Fibroblast of pulmonary artery (primary cell): ENCODE results near the gene OTX1.
"Not testable (repeated sequence)": the region's sequence is repeated elsewhere in the genome, so short reads cannot be mapped to it uniquely, and the experiment has no call there.

Experiments
- DNase-seq: peaks from one replicate; pipeline ENCODE4 v3.0.0-alpha.2; 2010; ENCODE audit warnings: low read depth
- H3K4me3 ChIP-seq: replicated peaks from 2 replicates; pipeline ENCODE4 v1.5.1; 2011; ENCODE audit warnings: low read depth, mild to moderate bottlenecking, control low read depth, low read length, moderate library complexity
- TF ChIP-seq, protein P1 (sequence below): IDR thresholded peaks from 2 replicates; pipeline ENCODE4 v1.5.1; 2011; ENCODE audit warnings: mild to moderate bottlenecking, control low read depth, low read length, inconsistent platforms; ENCODE audit errors: missing control alignments

The OTX1 gene

DNA sequence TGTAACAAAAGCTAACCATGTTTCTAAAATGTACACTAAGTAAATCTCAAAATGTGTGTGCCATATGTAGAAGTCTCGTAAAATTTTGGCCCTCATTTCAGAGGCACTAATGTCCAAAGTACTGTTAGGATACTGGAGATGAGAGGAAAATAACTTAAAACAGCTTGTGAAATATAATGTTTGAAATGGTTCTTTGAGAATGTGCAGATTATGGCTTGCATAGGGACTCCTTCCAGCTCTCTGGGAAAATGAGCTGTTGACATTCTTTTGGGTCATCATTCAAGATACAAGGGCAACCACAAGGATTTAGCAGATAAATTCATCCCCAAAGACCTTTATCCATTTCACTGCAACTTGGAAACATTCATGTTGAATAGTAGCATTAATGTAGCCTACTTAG, 38.1 kb upstream of the OTX1 start:
- TF ChIP-seq, protein P1, sequence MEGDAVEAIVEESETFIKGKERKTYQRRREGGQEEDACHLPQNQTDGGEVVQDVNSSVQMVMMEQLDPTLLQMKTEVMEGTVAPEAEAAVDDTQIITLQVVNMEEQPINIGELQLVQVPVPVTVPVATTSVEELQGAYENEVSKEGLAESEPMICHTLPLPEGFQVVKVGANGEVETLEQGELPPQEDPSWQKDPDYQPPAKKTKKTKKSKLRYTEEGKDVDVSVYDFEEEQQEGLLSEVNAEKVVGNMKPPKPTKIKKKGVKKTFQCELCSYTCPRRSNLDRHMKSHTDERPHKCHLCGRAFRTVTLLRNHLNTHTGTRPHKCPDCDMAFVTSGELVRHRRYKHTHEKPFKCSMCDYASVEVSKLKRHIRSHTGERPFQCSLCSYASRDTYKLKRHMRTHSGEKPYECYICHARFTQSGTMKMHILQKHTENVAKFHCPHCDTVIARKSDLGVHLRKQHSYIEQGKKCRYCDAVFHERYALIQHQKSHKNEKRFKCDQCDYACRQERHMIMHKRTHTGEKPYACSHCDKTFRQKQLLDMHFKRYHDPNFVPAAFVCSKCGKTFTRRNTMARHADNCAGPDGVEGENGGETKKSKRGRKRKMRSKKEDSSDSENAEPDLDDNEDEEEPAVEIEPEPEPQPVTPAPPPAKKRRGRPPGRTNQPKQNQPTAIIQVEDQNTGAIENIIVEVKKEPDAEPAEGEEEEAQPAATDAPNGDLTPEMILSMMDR, result no peak
- H3K4me3 ChIP-seq, result no peak overlapping the region
- no peak for DNase-seq

DNA sequence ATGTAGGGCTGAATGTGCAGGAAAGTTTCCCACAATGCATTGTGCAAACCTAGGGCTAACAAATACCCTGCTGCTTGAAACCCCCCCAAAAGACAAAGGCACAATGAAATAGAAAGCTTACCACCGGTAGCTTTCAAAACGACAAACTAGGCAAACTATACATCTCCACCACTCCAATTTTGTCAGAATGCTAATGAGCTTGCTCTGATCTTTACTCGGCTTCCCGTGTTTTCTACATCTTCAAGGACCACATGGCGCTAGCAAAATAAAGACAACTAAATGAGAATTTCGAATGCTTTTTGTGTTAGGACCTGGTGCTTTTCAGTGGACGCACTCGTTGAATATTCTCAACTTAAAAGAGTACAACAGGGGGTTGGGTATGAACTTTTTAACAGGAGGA, 37.2 kb upstream of the OTX1 start:
- TF ChIP-seq, protein P1, result no peak

DNA sequence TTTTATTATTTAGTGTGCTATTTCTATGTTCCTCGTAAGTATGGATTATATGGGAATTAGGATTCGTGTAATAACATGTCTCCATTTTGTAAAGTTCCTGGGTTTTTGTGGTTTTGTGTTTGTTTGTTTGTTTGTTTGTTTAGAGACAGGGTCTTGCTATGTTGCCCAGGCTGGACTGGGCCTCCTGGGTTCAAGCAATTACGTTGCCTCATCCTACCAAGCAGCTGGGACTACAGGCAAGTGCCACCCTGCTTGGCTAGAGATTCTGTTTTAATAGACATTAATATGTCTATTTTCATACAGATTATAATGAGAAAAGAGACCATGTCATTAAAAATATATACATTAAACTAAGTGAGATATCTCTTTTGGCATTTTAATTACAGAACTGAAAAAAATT, 35.2 kb upstream of the OTX1 start:
- DNase-seq, result no peak
- no peak overlapping the region for H3K4me3 ChIP-seq
- TF ChIP-seq, protein P1, result no peak

More for the DNA sequence above, 37.2 kb upstream of the OTX1 start:
- H3K4me3 ChIP-seq, result no peak overlapping the region
- DNase-seq, result no peak

DNA sequence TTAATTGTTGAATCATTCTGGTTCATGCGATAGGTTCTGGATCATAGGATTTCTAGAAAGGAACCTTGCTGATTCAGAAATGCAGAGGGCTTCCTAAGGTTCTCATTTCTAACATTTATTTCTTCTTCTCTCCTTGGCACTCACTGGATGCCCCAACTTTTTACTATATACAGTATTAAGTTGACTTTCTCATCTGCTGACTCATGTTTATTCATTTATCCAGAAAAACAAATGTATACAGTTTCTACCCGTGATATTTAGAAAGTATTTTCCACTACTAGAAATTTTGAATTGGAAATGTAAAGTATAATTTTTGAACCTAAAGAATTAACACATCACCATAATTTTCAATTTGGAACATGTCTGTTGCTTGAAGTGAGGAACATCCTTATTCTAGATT, 32.2 kb upstream of the OTX1 start:
- TF ChIP-seq, protein P1, result no peak
- H3K4me3 ChIP-seq, result no peak overlapping the region
- DNase-seq, result no peak

DNA sequence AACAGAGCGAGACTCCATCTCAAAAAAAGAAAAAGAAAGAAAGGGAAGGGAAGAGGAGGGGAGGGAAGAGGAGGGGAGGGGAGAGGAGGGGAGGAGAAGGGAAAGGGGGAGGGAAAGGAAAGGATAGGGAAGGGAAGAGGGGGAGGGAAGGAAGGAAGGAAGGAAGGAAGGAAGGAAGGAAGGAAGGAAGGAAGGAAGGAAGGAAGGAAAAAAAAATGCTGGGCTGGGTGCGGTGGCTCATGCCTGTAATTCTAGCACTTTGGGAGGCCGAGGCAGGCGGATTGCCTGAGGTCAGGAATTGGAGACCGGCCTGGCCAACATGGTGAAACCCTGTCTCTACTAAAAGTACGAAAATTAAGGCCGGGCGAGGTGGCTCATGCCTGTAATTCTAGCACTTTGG, 30.9 kb upstream of the OTX1 start:
- not testable (repeated sequence) for H3K4me3 ChIP-seq

DNA sequence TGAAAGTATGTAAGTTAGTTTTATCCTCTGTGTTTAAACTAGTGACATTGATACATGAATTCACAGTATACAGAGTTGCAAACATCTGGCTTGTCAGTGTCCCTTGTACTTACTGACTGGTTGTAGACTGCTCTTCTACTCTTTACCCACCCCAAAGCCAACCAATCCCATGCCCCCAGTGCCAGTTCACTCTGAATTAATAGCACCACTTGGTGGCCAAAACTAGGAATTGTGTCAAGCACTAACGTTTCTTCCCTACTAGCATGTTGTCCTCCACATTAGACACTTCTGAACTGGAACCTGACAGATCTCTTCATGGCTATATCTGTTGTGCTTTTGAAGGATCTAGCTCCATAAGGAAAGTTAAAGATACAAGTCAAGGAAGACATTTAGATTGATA, 27.2 kb upstream of the OTX1 start:
- peak; percentile 64 for DNase-seq
- TF ChIP-seq, protein P1, result peak; percentile 56
- no peak overlapping the region for H3K4me3 ChIP-seq

More for the DNA sequence above, 30.9 kb upstream of the OTX1 start:
- not testable (repeated sequence) for DNase-seq

DNA sequence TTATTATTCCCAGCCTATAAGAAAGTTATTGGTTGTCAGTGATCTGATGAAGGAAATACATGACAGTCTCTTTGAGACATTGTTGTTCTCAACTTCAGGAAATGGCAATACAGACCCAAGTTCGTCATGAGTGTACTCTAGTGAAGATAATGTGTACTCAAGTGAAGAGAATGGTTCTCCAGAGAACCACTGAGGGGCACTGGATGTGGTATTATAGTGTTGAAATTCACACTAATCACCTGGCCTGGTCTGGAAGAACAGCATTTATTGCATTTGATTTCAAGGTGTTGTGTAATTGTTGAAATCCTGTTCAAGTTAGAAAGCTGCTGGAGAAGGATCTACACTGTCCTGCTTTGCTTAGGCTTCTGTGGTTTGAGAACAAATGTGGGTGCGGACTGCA, 23.4 kb upstream of the OTX1 start:
- DNase-seq, result no peak
- TF ChIP-seq, protein P1, result no peak
- no peak overlapping the region for H3K4me3 ChIP-seq
